Fibroblast of the aortic adventitia (primary cell): Measurements from ENCODE around the gene ANO10. TPM values are rescaled to one million over a fixed set of nuclear protein-coding genes. Genes with fewer than 3 reads are reported as not detected.
"Not testable (repeated sequence)": the region's sequence is repeated elsewhere in the genome, so short reads cannot be mapped to it uniquely, and the experiment has no call there.

Experiments used
- DNase-seq: peaks from one replicate; pipeline ENCODE4 v3.0.0-alpha.2; 2010; ENCODE audit warnings: low read depth
- H3K4me3 ChIP-seq: 2 replicates; pipeline ENCODE4 v1.5.1; 2011; ENCODE audit warnings: low read depth, mild to moderate bottlenecking, control low read depth, low read length, moderate library complexity
- CTCF ChIP-seq: IDR thresholded peaks from 2 replicates; pipeline ENCODE4 v1.5.1; 2011; ENCODE audit warnings: mild to moderate bottlenecking, low read length, control low read depth, inconsistent platforms; ENCODE audit not compliant: insufficient read depth
- total RNA-seq: library from RNA; depleted of rRNA; stranded (reverse); fragments of >200 nt; gene quantifications from 2 replicates; pipeline ENCODE4 v1.2.3, GENCODE V29; 2012; ENCODE audit warnings: low replicate concordance

Gene ANO10
- total RNA-seq, 1 donor = 46.4 TPM

DNA sequence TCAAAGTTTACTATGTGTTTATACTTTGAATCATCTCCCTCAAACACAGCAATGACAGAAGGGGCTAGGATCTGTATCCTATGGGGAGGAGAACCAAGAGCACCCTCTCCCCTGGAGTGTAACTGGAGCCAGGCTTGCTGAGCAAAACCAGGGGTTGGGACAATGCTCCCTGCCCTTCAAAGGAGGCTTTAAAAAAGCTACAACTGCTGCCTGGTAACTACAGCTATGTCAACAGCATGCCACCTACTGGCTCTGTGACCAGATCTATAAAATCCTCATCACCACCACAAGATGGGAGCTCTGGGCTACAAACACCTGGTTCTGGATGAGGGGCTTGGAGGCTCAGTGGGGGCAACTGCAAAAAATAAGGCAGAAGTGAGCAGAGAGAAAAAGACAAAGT, 61.9 kb downstream of the ANO10 start:
- H3K4me3 ChIP-seq = no peak overlapping the region
- no peak for TF ChIP-seq CTCF
- DNase-seq = no peak

GRCh38 chr3:43558171-43558570, 63.6 kb downstream of the ANO10 start:
- no peak overlapping the region for H3K4me3 ChIP-seq
- TF ChIP-seq CTCF = no peak
- DNase-seq = no peak

DNA sequence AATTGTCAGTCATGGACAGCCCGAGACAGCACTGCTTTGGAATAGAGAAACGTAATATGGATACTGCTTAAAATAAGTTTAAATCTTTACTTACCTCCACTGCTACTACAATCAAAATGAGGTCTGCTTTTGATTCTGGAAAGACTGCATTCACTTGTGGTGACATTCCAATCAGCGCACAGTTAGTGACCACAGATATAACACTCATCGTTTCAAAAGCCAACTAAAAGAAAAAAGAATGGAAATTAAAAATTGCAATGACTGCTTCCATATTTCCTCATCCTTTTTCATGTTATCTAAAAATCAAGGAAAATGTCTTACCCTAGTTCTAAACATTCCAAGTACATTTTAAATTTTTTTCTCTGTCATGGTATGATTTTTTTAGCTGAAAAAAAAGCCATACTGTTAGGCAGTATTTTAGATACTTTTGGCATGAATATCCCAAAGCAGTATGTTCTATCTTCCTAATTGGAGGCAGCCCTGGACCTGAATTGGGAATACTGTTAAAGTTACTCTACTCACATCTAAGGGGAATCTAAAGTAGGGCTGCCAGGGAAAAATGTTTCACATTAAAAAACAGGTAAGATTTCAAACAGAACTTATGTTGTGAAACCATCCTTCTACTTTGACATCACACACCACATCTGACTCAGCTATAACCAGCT, 72.1 kb downstream of the ANO10 start:
- TF ChIP-seq CTCF = no peak
- DNase-seq = no peak

GRCh38 chr3:43544277-43544676, 77.5 kb downstream of the ANO10 start:
- peak; percentile 77 for DNase-seq
- TF ChIP-seq CTCF = peak; percentile 48

More for the DNA sequence above, 72.1 kb downstream of the ANO10 start:
- H3K4me3 ChIP-seq = no peak overlapping the region

GRCh38 chr3:43542328-43543043, 79.3 kb downstream of the ANO10 start:
- DNase-seq = no peak

More at GRCh38 chr3:43544277-43544676, 77.5 kb downstream of the ANO10 start:
- not testable (repeated sequence) for H3K4me3 ChIP-seq

DNA sequence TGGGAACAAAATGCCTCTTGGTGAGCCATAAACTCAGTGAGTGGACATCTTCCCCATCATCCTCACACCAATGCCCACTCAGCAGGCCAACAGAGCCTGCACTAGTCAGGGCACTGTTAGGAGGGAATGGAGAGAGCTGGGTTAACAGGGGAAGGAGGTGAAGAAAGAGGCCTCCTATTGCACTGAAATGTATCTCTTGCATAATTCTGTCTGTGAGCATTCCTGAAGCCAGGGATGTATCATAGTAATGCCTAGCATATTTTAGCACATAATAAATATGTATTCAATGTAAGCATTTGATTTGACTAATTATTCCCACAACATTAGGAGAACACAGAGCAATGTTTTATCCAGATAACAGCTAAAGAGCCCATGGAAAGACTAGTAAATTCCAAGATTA, 81.2 kb downstream of the ANO10 start:
- DNase-seq = peak; percentile 54
- TF ChIP-seq CTCF = no peak
- H3K4me3 ChIP-seq = no peak overlapping the region

More at GRCh38 chr3:43542328-43543043, 79.3 kb downstream of the ANO10 start:
- TF ChIP-seq CTCF = no peak
- H3K4me3 ChIP-seq = no peak overlapping the region
